Endothelial cell of umbilical vein (primary cell): ENCODE measurements around the gene COL6A3. TPM values are rescaled to one million over a fixed set of nuclear protein-coding genes. Genes with fewer than 3 reads are reported as not detected.

Source experiments
- BruUV-seq: library from RNA; stranded (reverse); fragments of 400-500 nt; replicated peaks from 2 replicates; lab custom pipeline; 2021; lab: Mats Ljungman, UMichigan
- CTCF ChIA-PET: fragments of 300-600, 350-600 bp; sonication (Branson Sonifier 250); formaldehyde crosslinking; loops from one replicate; lab custom pipeline; 2021; ENCODE audit warnings: antibody characterized with exemption, inconsistent platforms; lab: Charles Lee
- POLR2A ChIA-PET: fragments of 300-600, 350-600 bp; sonication (Branson Sonifier 250); formaldehyde crosslinking; loops from one replicate; lab custom pipeline; 2021; ENCODE audit warnings: antibody characterized with exemption, inconsistent platforms; lab: Charles Lee
- DNase-seq: peaks from one replicate; pipeline ENCODE4 v3.0.0-alpha.2; 2011; ENCODE audit warnings: low read depth, low spot score
- FAIRE-seq: peaks from 2 replicates; lab custom pipeline; 2011; peaks lifted over from hg19 to GRCh38; lab: Jason Lieb, UNC
- H2AFZ ChIP-seq: 2 replicates; pipeline ENCODE4 v1.6.0; 2012; ENCODE audit warnings: low read depth, low read length, control low read depth, inconsistent platforms
- H3K27ac ChIP-seq: 2 replicates; pipeline ENCODE4 v1.5.1; 2011; ENCODE audit warnings: low read depth, mild to moderate bottlenecking, control low read depth, low read length, moderate library complexity; ENCODE audit not compliant: insufficient read depth
- H3K27me3 ChIP-seq, 2 experiments: 2 replicates each; pipeline versions ENCODE4 v1.6.0 to v1.6.1; 2011; ENCODE audit warnings: low read length in 2 of 2, mixed read lengths in 1 of 2; ENCODE audit not compliant: control insufficient read depth in 2 of 2, insufficient read depth in 2 of 2
- H3K36me3 ChIP-seq, 2 experiments: 2 replicates in 1 of 2; 3 replicates in 1 of 2; pipeline ENCODE4 v1.5.1; 2011; ENCODE audit warnings: low read length in 2 of 2, mild to moderate bottlenecking in 1 of 2, moderate library complexity in 1 of 2; ENCODE audit not compliant: control insufficient read depth in 2 of 2, insufficient read depth in 2 of 2; ENCODE audit errors: extremely low read depth in 1 of 2
- H3K4me1 ChIP-seq: 3 replicates; pipeline ENCODE4 v1.5.1; 2011; ENCODE audit warnings: mild to moderate bottlenecking, low read length; ENCODE audit not compliant: control insufficient read depth, insufficient read depth; ENCODE audit errors: extremely low read depth
- H3K4me2 ChIP-seq: 2 replicates; pipeline ENCODE4 v1.6.1; 2011; ENCODE audit warnings: low read length, control low read depth, mixed read lengths; ENCODE audit not compliant: insufficient read depth
- H3K4me3 ChIP-seq, 3 experiments: fragments of 200-600 bp in 1 of 3; sonication (generic), shearing (Covaris generic) in 1 of 3; replicated peaks in 1 of 3; 2 replicates each; pipeline ENCODE4 v1.5.1; 2011 to 2016; ENCODE audit warnings: control low read depth in 3 of 3, low read length in 3 of 3, mild to moderate bottlenecking in 2 of 3, inconsistent platforms in 1 of 3, low read depth in 1 of 3, moderate library complexity in 1 of 3; ENCODE audit not compliant: insufficient read depth in 1 of 3
- H3K79me2 ChIP-seq: 2 replicates; pipeline ENCODE4 v1.6.0; 2012; ENCODE audit warnings: low read length, inconsistent platforms; ENCODE audit not compliant: control insufficient read depth, insufficient read depth
- H3K9ac ChIP-seq: replicated peaks from 2 replicates; pipeline ENCODE3; 2011; ENCODE audit warnings: low read length, control low read depth; ENCODE audit not compliant: insufficient read depth; ENCODE audit errors: extremely low read depth
- H3K9me1 ChIP-seq: replicated peaks from 3 replicates; pipeline ENCODE4 v1.6.0; 2011; ENCODE audit warnings: mild to moderate bottlenecking, low read length; ENCODE audit not compliant: control insufficient read depth, insufficient read depth; ENCODE audit errors: extremely low read depth
- H3K9me3 ChIP-seq: replicated peaks from 2 replicates; pipeline ENCODE4 v1.5.1; 2012; ENCODE audit warnings: low read length, inconsistent platforms; ENCODE audit not compliant: control insufficient read depth, insufficient read depth
- H4K20me1 ChIP-seq: replicated peaks from 2 replicates; pipeline ENCODE3; 2011; ENCODE audit warnings: mild to moderate bottlenecking, low read length; ENCODE audit not compliant: control insufficient read depth, insufficient read depth; ENCODE audit errors: extremely low read depth
- EZH2 ChIP-seq: IDR thresholded peaks from 2 replicates; pipeline ENCODE4 v1.6.1; 2012; ENCODE audit warnings: borderline replicate concordance, low read depth, mild to moderate bottlenecking, moderate library complexity, low read length, inconsistent platforms; ENCODE audit not compliant: severe bottlenecking
- FOS ChIP-seq: IDR thresholded peaks from 2 replicates; pipeline ENCODE4 v1.6.1; 2011; ENCODE audit warnings: mild to moderate bottlenecking, low read length, moderate library complexity, borderline replicate concordance; ENCODE audit not compliant: insufficient read depth
- GATA2 ChIP-seq: IDR thresholded peaks from 2 replicates; pipeline ENCODE4 v1.7.0; 2011; ENCODE audit warnings: low read depth, mild to moderate bottlenecking, moderate library complexity, mixed read lengths, low read length; ENCODE audit not compliant: insufficient read length, insufficient read depth
- JUN ChIP-seq: IDR thresholded peaks from 2 replicates; pipeline ENCODE4 v1.6.1; 2011; ENCODE audit warnings: borderline replicate concordance, low read depth; ENCODE audit not compliant: insufficient read length, insufficient read depth
- MYC ChIP-seq: IDR thresholded peaks from one replicate; pipeline ENCODE4 v1.6.1; 2011; ENCODE audit warnings: mild to moderate bottlenecking, low read depth, low read length
- POLR2A ChIP-seq: IDR thresholded peaks from 2 replicates; pipeline ENCODE4 v1.6.1; 2012; ENCODE audit warnings: low read depth, mild to moderate bottlenecking, control low read depth, low read length
- POLR2AphosphoS5 ChIP-seq: IDR thresholded peaks from 2 replicates; pipeline ENCODE4 v1.6.1; 2012; ENCODE audit warnings: low read depth, mild to moderate bottlenecking, control low read depth, low read length, moderate library complexity; ENCODE audit not compliant: insufficient read depth
- dilution Hi-C: fragments of 300-500 bp; cut with MboI; formaldehyde crosslinking; loops from one replicate; pipeline ENCODE4 v1.15.0; 2019; ENCODE audit warnings: low sequenced_read_pairs; ENCODE audit not compliant: extremely low pct_ligation_motif_present
- intact Hi-C: fragments of 100-400 bp; cut with micrococcal nuclease; formaldehyde crosslinking; loops from one replicate; pipeline ENCODE4 v1.10.0; 2022
- polyA plus RNA-seq, 4 experiments: library from polyadenylated mRNA; depleted of rRNA in 3 of 4; stranded (reverse) in 3 of 4; unstranded in 1 of 4; fragments of >200 nt; gene quantifications; 2 replicates each; pipeline versions ENCODE4 v1.2.1 to v1.2.3, GENCODE V29; 2011 to 2012; ENCODE audit warnings: missing spikeins in 1 of 4
- total RNA-seq: library from RNA; stranded (reverse); gene quantifications from 2 replicates; pipeline ENCODE4 v1.2.3, GENCODE V29; 2021
- TF ChIP-seq, protein P1 (sequence below): IDR thresholded peaks from 2 replicates; pipeline ENCODE4 v1.6.1; 2011; ENCODE audit not compliant: insufficient read depth, insufficient read length
- TF ChIP-seq, protein P2 (sequence below), 2 donors: IDR thresholded peaks; 1 replicate in 1 of 2; 2 replicates in 1 of 2; pipeline ENCODE4 v1.5.1; 2011; ENCODE audit warnings: low read length in 2 of 2, mild to moderate bottlenecking in 2 of 2, moderate library complexity in 2 of 2, control low read depth in 1 of 2, inconsistent platforms in 1 of 2, low read depth in 1 of 2; ENCODE audit not compliant: insufficient read depth in 1 of 2; ENCODE audit errors: extremely low read depth in 1 of 2

COL6A3 gene
- total and polyA plus RNA-seq, 2 donors (not counting 3 experiments of a cell fraction or from before 2014, with no cell fraction given), result 0.03 TPM; not detected in 1

DNA sequence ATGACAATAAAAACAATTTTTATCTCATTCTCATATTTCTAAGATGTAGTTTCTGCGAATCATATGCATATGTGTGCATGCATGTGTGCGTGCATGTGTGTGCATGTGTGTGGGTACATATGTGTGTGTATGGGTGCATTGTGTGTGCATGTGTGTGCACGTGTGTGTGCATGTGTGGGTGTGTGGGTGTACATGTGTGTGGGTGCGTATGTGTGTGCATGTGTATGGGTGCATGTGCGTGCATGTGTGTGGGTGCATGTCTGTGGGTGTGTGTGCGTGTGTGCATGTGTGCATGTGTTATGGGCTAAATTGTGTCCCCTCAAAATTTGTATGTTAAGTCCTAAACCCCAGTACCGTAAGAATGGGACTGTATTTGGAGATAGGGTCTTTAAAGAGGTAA lies 49.3 kb downstream of the COL6A3 start:
- ChIA-PET CTCF (no interaction called here), POLR2A (no interaction called here)
- Histone ChIP-seq H3K27ac (no peak overlapping the region), H3K4me1 (no peaks in the 10 kb centered on the region), H3K9me1 (no peaks in the 10 kb centered on the region), H4K20me1 (no peaks in the 10 kb centered on the region), H3K9me3 (no peaks in the 10 kb centered on the region), H2AFZ (no peak overlapping the region), H3K36me3 (no peaks in the 10 kb centered on the region), H3K4me3 (no peak overlapping the region), H3K79me2 (no peaks in the 10 kb centered on the region), H3K27me3 (no peaks in the 10 kb centered on the region), H3K4me2 (no peak overlapping the region), H3K9ac (no peak overlapping the region)
- no TSS peak for BruUV-seq
- TF ChIP-seq JUN (no peak), FOS (no peak)
- intact Hi-C loops, result no loop called here
- DNase-seq, result no peak
- dilution Hi-C loops, result no loop called here
- FAIRE-seq, result no peak

DNA sequence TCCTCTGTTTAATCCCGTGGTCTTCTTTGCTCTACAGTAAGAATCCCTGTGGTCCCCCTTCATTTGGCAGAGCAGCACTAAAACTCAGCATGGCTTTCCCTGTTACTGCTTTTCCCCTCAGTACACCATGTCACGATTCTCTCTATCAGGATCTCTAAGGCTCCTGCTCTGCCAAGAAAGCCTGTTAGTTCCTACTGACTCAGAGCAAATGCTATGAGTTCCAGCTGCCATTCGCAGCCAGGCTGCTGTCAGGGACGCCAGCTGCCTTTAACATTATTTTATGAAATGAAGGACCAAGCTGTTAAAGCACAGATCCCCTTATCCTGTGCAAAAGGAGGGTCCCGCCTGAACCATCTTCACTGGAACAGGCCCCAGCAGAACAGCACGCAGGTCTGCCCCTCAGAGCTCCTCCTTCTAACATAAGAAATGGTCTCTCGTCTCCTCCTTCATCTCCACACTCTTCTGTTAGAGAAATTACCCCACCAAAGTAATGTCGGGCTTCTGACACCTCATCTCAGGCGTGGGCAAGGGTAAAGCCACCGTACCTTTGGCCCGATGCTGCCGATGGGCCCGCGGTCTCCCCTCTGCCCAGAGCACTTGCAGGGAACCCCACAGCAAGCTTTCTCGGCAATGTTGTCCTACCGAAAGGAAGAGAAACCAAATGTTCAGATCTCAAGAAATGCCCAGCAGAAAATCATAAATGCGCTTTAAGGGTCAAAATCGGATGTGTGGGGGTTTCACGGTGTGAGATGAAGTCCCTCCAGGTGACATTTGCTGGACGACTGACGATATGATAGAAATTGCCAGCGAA lies 52.6 kb downstream of the COL6A3 start:
- dilution Hi-C loops (no loop called here), intact Hi-C loops (no loop called here)
- no TSS peak for BruUV-seq
- DNase-seq (no peak), FAIRE-seq (no peak)
- Histone ChIP-seq H3K27ac (no peak overlapping the region), H3K4me1 (no peaks in the 10 kb centered on the region), H3K4me3 (no peak overlapping the region), H3K4me2 (no peak overlapping the region), H3K79me2 (no peaks in the 10 kb centered on the region), H4K20me1 (no peaks in the 10 kb centered on the region), H3K27me3 (peaks cover 0 to 2% of the 10 kb centered on the region in 2 experiments), H2AFZ (no peak overlapping the region), H3K9me3 (no peaks in the 10 kb centered on the region), H3K36me3 (no peaks in the 10 kb centered on the region), H3K9ac (no peak overlapping the region), H3K9me1 (no peaks in the 10 kb centered on the region)
- POLR2A ChIA-PET, result no interaction called here
- CTCF ChIA-PET, result interaction anchor here (1.0 to 1.7 kb wide), 2 partner anchors 60 to 196 kb away, joined by 5 read pairs; no protein-coding TSS in a partner anchor
- TF ChIP-seq FOS (no peak), POLR2AphosphoS5 (no peak), POLR2A (no peak), GATA2 (no peak), MYC (no peak), EZH2 (no peak), JUN (no peak)
- TF ChIP-seq, protein P1, sequence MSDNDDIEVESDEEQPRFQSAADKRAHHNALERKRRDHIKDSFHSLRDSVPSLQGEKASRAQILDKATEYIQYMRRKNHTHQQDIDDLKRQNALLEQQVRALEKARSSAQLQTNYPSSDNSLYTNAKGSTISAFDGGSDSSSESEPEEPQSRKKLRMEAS, result no peak
- TF ChIP-seq, protein P2, sequence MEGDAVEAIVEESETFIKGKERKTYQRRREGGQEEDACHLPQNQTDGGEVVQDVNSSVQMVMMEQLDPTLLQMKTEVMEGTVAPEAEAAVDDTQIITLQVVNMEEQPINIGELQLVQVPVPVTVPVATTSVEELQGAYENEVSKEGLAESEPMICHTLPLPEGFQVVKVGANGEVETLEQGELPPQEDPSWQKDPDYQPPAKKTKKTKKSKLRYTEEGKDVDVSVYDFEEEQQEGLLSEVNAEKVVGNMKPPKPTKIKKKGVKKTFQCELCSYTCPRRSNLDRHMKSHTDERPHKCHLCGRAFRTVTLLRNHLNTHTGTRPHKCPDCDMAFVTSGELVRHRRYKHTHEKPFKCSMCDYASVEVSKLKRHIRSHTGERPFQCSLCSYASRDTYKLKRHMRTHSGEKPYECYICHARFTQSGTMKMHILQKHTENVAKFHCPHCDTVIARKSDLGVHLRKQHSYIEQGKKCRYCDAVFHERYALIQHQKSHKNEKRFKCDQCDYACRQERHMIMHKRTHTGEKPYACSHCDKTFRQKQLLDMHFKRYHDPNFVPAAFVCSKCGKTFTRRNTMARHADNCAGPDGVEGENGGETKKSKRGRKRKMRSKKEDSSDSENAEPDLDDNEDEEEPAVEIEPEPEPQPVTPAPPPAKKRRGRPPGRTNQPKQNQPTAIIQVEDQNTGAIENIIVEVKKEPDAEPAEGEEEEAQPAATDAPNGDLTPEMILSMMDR (IDR thresholded peaks at IDR 0.05; ENCODE audit: extremely low read depth in 1 of 2, insufficient read depth in 1 of 2, low read depth in 1 of 2, low read length in 2 of 2), result no peak
